CD4-positive, alpha-beta T cell treated with Interleukin-4 for 4 hours (primary cell): Measurements from ENCODE around the gene RREB1.

ENCODE experiments used
- DNase-seq: peaks from one replicate; pipeline ENCODE4 v3.0.0-alpha.2; 2020

The RREB1 gene

DNA sequence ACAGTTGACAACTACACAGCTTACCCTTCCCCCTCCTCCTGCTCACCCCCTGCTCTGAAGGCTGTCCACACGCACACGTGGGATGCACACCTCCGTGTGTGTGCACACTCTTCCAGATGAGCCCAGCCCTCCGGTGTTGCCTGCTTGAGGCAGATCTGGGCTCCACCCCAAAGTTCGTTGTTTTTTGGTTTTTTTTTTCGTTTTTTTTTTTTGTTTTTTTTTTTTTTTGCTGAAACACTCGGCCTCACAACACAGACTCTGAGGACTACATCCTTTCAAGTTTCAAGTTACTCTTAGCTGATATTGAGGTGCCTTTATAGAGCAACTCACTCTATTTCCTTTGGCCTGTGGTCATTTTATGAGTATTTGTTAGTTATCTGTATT lies 88.2 kb downstream of the RREB1 start:
- DNase-seq = no peak

DNA sequence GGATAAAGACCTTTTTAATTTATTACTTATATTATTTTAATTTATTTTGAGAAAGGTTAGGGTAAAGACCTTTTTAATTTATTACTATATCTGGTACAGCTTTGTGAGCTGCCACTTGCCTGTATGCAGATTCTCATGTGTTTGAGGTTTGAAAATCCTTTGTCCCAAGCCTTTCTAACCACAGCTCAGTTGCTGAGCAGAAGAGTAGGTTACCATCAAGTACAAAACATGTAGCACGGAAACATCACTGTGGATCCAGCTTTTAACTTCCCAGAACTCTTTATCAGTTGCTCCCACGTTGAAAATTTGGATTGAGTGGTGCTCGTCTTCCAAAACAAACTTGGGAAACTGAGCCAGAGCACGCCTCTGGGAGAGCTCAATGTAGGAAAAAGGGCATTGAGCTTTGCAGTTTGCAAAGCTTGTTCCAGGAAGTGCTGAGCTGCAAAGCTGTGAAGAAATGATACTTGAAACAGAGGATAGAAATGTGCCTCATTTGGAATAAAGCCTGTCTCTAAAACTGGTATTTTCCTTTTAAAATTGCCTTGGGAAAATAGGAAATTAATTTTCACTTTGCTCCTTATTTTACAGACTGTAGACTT lies 89.0 kb downstream of the RREB1 start:
- no peak for DNase-seq

DNA sequence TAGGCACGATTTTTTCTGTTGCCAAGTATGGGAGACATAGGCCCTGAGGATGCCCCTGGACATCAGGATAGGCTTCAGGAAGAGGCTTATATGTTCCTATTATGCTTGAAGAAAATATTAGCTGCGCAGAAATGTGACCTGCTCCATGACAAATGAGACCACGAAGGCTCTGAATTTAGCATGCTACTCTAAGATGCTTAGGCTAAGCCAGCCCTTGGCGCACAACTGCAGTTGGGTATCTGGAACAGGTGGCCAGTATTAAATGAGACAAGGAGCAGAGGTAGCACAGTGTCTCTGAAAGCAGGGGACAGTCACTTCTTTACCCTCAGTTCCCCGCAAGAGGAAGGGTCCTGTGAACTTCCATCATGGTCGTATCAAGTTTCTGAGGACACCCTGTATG lies 90.0 kb downstream of the RREB1 start:
- DNase-seq = no peak

DNA sequence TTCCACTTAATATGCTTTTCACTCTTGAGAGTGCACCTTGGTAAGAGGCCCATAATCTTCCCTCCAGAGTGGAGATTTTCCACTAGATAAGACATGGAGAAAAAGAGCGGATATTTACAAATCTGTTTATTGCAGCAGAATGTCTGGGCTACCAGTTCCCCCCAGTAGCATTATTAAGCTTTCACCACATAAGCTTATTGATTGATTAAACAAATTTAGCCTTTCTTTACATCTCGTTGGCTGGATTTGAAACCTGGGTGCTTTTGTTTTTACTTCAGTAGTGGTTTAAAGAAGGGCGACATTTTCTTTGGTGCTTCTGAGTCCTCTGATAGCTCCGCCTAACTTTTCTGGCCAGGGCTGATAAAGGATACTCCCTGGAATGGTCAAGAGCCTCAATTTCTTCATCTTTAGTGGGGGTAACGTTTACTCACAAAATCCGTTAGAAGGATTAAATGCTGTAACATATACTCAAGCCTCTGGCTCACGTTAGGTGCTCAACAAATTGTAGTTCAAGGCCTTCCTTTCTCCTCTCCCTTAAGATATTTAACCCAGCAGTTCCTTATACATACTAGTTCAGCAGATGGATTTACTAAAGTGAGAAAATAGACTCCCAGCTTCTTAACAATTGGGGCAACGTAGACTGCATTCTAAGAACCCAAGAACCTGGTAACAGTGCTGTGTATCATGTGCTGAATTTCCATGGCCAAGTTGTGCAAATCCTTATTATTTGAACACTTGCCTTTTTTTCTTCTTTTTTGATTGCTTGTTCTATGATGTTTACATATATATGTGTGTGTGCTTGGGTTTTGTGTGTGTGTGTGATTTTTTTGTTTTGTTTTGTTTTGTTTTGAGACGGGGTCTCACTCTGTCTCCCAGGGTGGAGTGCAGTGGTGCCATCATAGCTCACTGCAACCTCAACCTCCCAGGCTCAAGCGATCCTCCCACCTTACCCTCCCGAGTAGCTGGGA lies 91.4 kb downstream of the RREB1 start:
- DNase-seq = no peak

DNA sequence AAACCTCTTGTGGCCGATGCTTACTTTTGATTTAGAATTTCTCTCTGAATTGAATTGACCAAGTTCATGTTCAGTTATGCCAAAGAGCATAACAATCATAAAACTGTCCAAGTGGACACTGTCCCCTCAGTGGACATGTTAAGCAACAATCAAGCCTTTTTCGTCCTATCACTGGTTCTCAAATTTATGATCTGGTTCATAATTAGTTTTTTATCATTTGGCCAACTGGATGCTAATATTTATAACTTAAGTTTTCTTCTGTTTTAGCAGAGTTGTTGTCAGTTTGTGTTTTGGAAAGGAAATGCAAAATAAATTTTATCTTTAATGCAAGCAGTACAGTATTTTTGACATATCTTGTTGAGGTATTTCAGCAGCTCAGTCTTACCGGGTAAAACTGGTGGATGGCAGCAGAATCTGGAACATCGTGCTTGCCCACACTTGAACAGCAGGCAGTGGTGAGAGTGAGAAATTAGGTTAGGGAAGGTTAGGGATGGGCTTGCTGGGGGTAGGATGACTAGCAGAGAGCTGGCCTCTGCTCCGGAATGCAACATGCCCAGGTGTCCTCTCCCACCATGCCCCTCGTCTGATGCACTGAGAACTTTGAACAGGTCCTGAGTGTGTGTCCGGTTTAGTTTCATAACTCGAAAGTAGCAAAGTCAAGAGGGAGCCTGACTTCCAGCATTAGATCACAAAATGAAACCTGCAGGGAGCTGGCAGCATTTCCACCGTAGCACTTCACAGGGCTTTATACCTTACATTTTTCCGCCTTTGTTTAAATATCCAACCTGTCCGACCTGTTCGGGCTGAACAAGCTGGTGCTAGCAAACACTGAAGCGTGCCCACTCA lies 93.1 kb downstream of the RREB1 start:
- DNase-seq = no peak

DNA sequence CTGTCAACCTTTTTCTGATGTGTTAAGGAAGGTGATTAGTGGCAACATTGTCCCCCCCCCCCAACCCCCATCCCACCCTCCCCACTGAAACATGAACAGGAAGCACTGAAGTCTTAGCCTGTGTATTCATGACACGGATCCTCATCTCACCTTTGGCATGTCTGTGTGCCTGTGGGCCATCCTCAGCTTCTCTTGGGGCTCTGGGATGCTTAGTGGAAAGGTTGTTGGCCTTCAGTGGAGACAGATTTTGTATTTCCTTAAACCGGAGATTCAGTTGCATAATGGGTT lies 93.6 kb downstream of the RREB1 start:
- no peak for DNase-seq

DNA sequence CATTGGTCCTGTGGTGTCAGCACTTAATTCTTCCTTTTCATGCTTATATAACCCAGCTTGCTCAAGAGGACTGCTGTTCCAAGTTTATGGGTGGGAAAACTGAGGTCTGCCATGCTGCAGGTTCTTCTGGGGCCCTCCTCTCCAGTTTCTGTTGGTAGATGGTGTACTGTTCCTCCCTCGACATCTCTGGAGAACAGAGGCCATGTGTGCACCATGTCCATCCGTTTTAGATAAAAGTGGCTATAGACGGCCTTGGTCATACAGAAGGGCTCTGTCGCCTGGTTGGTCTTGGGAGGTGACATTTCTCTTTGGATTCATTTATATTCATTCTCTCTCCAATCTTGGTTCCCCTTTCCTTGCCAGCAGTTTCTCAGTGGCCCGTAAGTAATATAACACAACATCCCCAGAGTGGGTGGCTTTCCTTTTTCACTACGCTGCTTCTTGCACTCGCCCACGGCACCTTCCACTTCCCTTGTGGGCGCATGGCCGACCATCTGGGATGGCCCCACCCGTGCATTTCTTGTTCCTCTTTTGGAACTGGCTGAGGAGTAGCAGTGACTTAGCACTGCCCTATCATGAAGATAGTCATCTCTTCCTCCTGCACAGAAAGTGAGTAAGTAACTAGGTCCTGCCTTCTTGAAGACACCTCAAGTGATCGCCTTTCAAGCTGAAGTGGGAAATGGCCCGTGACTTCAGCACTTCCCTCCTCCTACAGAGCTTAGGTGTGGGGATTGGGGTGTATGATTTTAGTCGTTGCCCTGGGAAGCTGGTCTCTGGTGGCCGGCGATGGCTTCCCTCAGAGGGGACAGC lies 94.2 kb downstream of the RREB1 start:
- peak; percentile 35 for DNase-seq

DNA sequence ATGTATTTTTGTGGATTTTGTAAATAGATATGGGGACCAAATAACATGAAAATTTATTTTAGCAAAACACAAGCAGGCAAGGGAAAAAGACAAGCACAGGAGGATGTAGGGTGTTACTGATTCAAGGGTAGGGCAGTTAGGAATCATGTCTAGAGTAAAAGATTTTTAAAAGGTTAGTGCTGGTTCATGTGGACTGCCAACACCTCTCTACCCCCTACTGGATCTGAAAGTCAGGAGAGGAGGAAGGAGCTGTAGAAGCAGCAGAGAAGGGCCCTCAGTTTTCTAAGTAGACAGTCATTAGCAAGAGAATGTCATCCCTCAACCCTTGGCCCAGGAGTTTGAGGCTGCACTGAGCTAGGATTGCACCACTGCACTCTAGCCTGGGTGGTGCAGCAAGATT lies 95.2 kb downstream of the RREB1 start:
- no peak for DNase-seq

DNA sequence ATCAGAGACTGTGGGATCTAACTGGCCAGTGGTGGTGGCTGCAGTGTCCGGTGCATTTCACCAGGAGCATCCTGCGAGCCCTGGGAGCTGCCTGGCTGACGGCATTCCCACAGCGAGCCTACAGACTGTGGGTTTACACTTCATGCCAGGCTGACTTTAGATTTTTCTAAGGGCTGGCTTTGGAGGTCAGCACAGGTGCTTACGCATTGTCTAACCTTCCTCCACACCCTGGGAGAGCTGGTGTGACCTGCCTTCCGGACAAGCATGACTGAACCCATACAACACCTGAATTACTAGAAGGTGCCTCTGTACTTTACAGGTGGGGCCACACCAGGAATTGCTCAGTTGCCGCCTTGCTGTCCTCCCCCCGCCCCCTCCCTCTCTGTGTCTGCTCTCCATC lies 96.2 kb downstream of the RREB1 start:
- no peak for DNase-seq

DNA sequence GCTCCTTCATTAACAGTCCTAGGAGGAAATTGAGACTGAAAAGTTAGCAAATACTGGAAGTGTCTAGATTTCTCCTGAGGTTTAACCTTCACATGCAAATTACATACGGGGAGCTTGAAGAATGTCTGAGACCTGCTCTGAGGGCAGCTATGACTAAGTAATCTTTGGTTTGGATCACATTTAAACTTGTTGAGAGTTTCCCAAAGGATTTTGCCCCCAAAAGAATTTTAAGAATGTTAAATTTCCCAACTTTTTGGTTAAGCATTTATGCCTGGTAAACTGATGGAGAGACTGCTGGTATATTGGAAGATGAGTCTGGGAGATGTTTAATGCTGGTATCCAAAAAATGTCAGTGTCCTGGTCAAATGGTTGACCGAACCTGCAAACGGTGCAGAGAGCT lies 97.0 kb downstream of the RREB1 start:
- DNase-seq = no peak

DNA sequence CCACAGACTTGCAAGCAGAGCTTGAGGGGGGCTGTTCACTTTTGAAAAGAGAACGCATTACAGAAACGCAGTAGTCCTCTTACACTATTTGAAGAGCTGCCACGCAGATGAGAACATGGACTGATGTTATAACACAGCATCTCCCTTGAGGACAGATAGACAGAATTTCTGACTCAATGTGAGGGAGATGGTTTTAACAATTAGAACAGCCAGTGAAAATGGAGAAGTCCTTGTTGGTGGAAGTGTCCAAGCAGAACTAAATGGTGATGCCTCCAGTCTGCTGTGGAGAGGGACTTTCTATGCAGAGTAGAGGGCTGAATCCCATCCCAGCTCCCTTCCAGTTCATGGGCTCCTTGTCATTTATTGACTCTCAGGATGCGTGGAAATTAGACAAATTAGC lies 100.0 kb downstream of the RREB1 start:
- DNase-seq = no peak

DNA sequence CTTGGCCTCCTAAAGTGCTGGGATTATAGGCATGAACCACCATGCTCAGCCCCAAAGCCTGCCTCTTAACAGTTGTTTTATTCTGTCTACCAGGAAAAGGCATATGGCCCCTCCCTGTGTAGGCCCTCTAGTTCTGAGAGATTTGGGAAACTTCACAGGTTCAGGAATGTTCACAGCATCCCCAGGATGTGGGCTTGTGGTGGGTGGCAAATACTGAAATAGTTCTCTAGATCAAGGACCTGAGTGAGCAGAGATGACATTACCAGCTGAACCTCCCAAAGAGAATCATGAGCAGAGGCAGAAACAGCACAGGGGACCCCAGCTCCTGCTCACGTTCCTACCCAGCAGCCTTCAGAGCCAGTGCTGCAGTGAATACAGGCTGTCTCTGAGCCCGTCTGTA lies 105.7 kb downstream of the RREB1 start:
- DNase-seq = no peak

DNA sequence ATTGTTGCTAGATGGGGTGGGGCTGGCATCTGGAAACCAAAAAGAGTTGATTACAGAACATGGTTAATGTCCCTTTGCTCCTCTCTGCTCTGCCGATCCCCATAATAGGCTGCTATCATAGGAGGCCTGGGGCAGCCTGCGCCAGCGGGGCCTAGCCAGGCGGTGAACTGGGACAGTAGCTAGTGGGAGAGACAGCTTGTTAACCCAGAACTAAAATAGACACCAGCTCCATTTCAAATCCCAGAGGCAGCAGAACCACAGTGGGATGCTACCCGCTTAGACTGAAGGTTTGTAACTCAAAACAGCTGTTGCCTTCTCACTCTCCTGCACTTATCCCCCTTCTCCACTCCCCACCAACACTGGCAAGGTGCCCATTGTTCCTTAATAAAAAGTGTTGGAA lies 106.7 kb downstream of the RREB1 start:
- DNase-seq = no peak

DNA sequence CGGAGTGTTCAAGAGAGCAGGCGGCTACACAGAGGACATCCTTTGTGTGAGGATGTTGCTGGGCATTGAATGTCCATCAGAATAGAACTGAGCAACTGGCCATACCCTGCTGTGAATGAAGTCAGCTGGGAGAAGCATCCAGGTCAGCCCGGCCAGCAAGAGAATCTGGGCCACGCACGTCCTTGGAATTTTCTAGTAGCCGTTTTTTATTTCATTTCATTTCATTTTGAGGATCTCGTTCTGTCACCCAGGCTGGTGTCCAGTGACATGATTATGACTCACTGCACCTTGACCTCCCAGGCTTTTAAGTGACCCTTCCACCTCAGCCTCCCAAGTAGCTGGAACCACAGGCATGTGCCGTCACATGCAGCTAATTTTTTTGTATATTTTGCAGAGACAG lies 107.4 kb downstream of the RREB1 start:
- DNase-seq = no peak

DNA sequence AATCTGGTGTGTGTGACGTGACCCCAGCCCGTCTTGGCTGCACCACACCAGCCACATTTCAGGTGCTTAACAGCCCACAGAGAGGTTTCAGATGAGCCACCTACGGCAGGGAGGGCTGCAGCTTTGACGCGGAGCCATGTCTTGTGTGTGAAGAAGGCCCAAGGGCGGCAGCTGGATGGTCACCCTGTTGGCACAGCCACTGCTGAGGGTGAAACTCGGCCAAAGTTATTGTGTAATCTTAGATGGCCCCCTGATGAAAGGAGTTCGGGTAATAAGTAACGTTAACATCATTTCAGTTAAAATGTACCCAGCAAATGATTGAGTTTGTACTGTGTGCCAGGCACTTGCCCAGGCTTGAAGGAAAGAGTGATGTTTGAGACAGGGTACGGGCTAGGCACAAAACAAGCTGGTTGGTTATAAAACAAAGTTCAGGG lies 108.1 kb downstream of the RREB1 start:
- DNase-seq = no peak

DNA sequence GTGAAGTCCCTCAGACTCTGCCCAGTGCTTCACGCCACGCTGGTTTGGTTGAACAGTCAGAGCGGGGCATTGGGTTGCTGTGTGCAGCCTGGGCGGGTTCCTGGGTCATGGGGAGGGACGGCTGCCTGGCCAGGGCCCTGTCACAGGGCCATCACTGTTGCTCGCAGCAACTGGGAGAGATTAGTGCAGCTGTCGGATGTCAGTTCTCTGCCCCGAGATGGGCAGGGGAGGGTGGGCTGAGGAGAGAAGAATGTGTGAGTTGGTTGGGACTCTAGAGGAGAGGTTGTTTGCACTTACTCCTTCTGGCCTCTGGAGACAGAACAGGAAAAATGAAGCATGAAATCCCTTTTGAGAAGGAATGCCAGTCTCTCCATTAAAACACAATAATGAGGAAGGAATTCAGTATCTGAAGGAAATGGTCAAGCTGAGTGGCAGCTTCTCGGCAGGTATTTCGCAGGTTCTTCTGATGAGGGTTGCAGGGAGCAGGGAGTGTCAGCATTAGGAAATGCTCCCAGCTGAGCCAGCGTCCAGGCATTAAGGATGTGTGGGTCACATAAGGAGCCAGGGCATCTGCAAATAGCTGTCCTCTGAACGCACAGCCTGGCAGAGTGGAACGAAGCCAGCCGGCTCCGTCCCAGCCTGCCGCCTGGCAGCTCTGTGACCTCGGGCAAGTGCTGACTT lies 109.3 kb downstream of the RREB1 start:
- no peak for DNase-seq

DNA sequence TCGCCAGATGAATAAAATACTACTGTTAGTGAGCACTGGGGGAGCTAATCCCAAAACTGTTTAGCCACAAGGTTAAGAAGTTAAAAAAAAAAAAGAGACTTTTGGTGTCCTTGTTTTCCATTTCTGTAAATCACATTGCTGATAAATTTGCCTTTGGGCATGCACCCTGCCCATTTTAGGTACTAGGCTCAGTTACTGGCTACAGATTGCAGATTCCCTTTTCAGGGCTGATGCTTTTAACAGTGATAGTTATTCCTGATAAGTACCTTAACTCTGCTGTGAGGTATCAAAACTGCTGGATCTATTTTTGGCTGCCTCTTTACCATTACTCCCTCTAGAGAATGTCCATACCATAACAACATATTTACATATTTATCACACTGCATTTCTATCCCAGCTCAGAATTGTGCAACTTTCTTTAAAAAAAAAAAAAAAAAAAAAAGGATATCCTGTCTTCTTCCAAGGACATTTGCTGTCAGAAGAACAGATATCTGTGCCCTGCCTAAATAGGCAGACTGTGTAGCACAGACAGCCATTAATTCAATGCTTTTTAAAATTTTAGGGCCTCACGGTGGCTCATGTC lies 110.7 kb downstream of the RREB1 start:
- no peak for DNase-seq

DNA sequence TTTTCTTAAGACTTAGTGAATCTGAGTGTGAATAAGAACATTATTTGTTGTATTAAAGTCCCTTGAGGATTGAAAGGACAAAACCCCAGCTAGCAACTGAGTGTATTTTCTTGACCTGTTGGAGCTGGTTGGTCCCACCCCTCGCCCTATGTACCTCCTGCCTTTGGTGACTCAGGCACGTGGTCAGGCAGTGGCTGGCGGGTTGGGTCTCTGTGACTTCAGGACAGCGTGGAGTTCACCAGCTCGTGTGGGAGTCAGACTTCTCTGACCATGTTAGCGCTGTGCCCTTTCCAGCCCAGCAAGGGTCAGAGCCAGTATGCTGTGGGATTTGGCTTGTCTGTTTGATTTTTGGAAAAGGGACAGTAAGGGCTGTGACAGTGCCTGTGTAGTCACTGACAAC lies 111.5 kb downstream of the RREB1 start:
- DNase-seq = no peak

DNA sequence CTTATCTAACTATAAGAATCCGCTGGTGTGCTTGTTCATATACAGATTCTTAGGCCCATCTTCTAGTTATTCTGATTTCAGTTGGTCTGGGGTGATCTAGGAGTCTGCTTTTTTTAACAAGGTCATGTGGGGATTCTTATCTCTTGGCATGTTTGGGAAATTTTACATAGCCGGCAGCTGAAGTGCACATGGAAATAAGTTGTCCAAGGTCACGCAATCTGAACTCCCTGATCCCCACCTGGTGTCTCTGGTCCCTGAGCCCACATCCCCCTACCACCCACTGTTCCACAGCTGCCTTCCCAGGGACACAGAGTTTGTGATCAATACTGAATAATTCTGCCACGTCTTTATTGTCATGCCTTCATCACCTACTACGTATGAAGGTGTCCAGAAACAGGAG lies 114.4 kb downstream of the RREB1 start:
- DNase-seq = no peak

DNA sequence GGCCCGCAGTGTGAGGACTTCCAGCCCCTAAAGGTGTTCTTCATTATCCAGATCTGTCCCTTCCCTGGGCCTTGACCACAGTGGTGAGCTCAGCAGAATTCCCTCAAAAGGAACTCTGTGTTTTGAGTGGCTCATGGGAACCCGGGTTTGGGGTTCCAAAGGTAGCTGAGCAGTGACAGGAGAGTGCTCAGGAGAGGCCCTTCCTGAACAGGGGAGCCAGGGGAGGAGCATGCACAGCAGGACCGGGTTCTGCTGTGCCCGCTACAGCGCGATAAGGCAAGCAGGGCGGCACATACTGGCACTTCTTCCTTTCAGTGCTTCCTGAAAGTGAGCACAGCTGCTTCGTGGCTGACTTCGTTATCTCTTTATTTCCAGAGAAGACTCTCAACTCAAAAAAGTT lies 117.0 kb downstream of the RREB1 start:
- DNase-seq = no peak

DNA sequence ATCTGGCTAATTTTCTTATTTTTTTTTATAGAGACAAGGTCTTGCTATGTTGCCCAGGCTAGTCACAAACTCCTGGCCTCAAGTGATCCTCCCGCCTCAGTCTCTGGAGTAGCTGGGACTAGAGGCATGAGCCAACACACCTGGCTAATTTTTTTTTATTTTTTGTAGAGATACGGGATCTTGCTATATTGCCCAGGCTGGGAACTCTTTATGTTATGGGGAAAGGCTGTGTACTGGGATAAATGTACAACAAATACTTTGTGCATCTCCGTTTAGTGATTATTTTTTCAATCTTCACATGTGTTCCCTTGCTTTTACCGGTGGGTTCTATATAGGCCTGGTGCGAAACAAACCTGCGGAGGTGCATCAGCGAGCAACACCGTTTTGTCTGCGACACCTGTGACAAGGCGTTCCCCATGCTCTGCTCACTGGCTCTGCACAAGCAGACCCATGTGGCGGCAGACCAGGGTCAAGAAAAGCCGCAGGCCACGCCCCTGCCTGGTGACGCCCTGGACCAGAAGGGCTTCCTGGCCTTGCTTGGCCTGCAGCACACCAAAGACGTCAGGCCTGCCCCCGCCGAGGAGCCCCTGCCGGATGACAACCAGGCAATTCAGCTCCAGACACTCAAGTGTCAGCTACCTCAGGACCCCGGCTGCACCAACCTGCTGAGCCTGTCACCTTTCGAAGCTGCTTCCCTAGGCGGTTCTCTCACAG lies 121.1 kb downstream of the RREB1 start:
- DNase-seq = no peak
